Adipocyte (in vitro differentiated cells): ENCODE data around the gene EGFR.

ENCODE experiments used
- DNase-seq: peaks from one replicate; pipeline ENCODE4 v3.0.0-alpha.2; 2015; ENCODE audit warnings: low read depth
- H3K27me3 ChIP-seq: replicated peaks from 2 replicates; pipeline ENCODE4 v1.7.0; 2013; ENCODE audit warnings: mild to moderate bottlenecking, low read length, moderate library complexity; ENCODE audit not compliant: control insufficient read depth, insufficient read depth
- H3K36me3 ChIP-seq: 2 replicates; pipeline ENCODE4 v1.7.0; 2013; ENCODE audit warnings: low read length, mild to moderate bottlenecking, moderate library complexity; ENCODE audit not compliant: control insufficient read depth, insufficient read depth, severe bottlenecking
- H3K4me1 ChIP-seq: 2 replicates; pipeline ENCODE4 v1.7.0; 2013; ENCODE audit warnings: mild to moderate bottlenecking, low read length, moderate library complexity; ENCODE audit not compliant: control insufficient read depth, insufficient read depth
- H3K4me3 ChIP-seq: 2 replicates; pipeline ENCODE4 v1.7.0; 2013; ENCODE audit warnings: mild to moderate bottlenecking, low read length, moderate library complexity
- H3K9ac ChIP-seq: 2 replicates; pipeline ENCODE4 v1.7.0; 2013; ENCODE audit warnings: mild to moderate bottlenecking, low read length, moderate library complexity
- H3K9me3 ChIP-seq: 2 replicates; pipeline ENCODE4 v1.7.0; 2013; ENCODE audit warnings: mild to moderate bottlenecking, low read length, moderate library complexity; ENCODE audit not compliant: control insufficient read depth

The EGFR gene

DNA sequence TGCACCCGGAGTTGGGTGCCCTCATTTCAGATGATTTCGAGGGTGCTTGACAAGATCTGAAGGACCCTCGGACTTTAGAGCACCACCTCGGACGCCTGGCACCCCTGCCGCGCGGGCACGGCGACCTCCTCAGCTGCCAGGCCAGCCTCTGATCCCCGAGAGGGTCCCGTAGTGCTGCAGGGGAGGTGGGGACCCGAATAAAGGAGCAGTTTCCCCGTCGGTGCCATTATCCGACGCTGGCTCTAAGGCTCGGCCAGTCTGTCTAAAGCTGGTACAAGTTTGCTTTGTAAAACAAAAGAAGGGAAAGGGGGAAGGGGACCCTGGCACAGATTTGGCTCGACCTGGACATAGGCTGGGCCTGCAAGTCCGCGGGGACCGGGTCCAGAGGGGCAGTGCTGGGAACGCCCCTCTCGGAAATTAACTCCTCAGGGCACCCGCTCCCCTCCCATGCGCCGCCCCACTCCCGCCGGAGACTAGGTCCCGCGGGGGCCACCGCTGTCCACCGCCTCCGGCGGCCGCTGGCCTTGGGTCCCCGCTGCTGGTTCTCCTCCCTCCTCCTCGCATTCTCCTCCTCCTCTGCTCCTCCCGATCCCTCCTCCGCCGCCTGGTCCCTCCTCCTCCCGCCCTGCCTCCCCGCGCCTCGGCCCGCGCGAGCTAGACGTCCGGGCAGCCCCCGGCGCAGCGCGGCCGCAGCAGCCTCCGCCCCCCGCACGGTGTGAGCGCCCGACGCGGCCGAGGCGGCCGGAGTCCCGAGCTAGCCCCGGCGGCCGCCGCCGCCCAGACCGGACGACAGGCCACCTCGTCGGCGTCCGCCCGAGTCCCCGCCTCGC lies at the start of gene EGFR:
TSS of gene EGFR (plus strand) at position 657 of the 830 bp plus-strand sequence. CDS start 261 bp downstream, outside the sequence.
- peak within 1 kb of the TSS; percentile 91 for H3K9ac ChIP-seq
- no peaks in the 10 kb centered on the region for H3K27me3 ChIP-seq
- peak; percentile 90 for DNase-seq
- peak within 1 kb of the TSS; percentile 88 for H3K4me3 ChIP-seq
- H3K9me3 ChIP-seq: peaks cover 2% of the 10 kb centered on the region
- no peaks in the 10 kb centered on the region for H3K36me3 ChIP-seq
- H3K4me1 ChIP-seq: peaks cover 37% of the 10 kb centered on the region

- no peaks in the 10 kb centered on the region for H3K27me3 ChIP-seq
- H3K4me1 ChIP-seq: no peaks in the 10 kb centered on the region
- DNase-seq: no peak
- H3K36me3 ChIP-seq: no peaks in the 10 kb centered on the region
- no peak overlapping the region for H3K9ac ChIP-seq
- no peak overlapping the region for H3K4me3 ChIP-seq
- H3K9me3 ChIP-seq: peaks cover 19% of the 10 kb centered on the region
Observed at GRCh38 chr7:54969208-54969967, 49.4 kb upstream of the EGFR start.

- H3K4me3 ChIP-seq: no peak overlapping the region
- no peaks in the 10 kb centered on the region for H3K4me1 ChIP-seq
- no peaks in the 10 kb centered on the region for H3K36me3 ChIP-seq
- H3K27me3 ChIP-seq: no peaks in the 10 kb centered on the region
- H3K9ac ChIP-seq: no peak overlapping the region
- DNase-seq: no peak
- H3K9me3 ChIP-seq: peaks cover 19% of the 10 kb centered on the region
Observed at GRCh38 chr7:54972733-54973294, 46.0 kb upstream of the EGFR start.

DNA sequence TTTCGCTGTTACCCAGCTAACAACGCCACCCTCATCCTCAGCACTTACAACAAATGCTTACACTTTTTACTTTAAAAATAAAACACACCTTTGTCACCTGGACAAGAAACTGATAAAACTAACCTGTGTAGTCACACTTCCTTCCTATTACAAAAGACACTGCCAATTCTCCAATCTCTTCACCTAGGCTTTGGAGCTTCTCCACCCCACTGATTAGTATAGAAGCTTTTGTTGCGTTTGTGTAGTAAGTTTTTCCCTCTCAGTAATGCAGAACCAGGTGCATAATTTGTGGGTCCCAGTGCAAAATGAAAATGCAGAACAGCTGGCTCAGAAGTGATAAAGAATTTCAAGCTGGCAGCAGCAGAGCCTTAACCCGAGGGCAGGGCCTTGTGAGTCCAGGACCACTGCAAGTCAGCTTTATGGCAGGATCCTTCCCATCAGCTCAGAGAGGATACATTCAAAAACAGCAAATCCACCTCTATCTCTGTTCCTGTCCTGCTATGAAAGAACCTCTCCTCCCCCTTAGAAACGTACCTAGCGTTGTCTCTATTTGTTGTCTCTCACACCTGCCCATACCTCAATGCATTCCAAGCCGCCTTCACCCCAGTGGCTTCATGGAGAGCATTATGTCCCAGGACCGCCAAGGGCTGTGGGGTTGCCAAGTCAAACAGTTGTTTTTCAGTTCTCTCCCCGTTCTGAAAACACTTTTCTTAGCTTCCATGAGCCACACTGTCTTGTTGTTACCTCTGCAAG lies 40.3 kb upstream of the EGFR start:
- DNase-seq: no peak
- H3K27me3 ChIP-seq: no peaks in the 10 kb centered on the region
- no peaks in the 10 kb centered on the region for H3K4me1 ChIP-seq
- H3K9me3 ChIP-seq: peaks cover under 1% of the 10 kb centered on the region
- H3K4me3 ChIP-seq: no peak overlapping the region
- no peak overlapping the region for H3K9ac ChIP-seq
- no peaks in the 10 kb centered on the region for H3K36me3 ChIP-seq

- Histone ChIP-seq H3K9ac (no peak overlapping the region), H3K9me3 (no peaks in the 10 kb centered on the region), H3K4me1 (peaks cover 6% of the 10 kb centered on the region), H3K36me3 (no peaks in the 10 kb centered on the region), H3K27me3 (no peaks in the 10 kb centered on the region), H3K4me3 (no peak overlapping the region)
- DNase-seq: no peak
Observed at GRCh38 chr7:54980521-54980920, 38.3 kb upstream of the EGFR start.

- no peak for DNase-seq
- H3K9me3 ChIP-seq: no peaks in the 10 kb centered on the region
- no peaks in the 10 kb centered on the region for H3K36me3 ChIP-seq
- no peaks in the 10 kb centered on the region for H3K27me3 ChIP-seq
- H3K4me1 ChIP-seq: peaks cover 10% of the 10 kb centered on the region
- no peak overlapping the region for H3K9ac ChIP-seq
- H3K4me3 ChIP-seq: no peak overlapping the region
Observed at GRCh38 chr7:54981913-54982312, 36.9 kb upstream of the EGFR start.

- H3K9me3 ChIP-seq: no peaks in the 10 kb centered on the region
- H3K36me3 ChIP-seq: no peaks in the 10 kb centered on the region
- no peak overlapping the region for H3K4me3 ChIP-seq
- peaks cover 10% of the 10 kb centered on the region for H3K4me1 ChIP-seq
- H3K27me3 ChIP-seq: no peaks in the 10 kb centered on the region
- peak; percentile 79 for DNase-seq
- no peak overlapping the region for H3K9ac ChIP-seq
Observed at GRCh38 chr7:54985426-54986330, 33.1 kb upstream of the EGFR start.

DNA sequence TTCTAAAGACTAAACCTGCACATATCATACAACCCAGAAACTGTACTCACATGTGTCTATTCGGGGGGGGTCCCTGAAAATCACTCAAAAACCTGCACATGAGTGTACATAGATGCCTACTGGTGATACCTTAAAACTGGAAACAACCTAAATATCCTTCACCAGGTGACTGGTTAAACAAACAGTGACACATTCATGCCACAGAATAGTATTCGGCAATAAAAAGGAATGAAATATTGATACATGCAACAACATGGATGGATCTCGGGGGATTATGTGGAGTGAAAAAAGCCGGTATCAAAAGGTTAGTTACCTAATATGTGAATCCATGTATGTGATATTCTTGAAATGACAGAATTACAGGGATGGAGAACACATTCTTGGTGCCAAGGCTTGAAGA lies 32.1 kb upstream of the EGFR start:
- H3K4me3 ChIP-seq: no peak overlapping the region
- H3K9me3 ChIP-seq: no peaks in the 10 kb centered on the region
- no peaks in the 10 kb centered on the region for H3K27me3 ChIP-seq
- no peaks in the 10 kb centered on the region for H3K36me3 ChIP-seq
- peaks cover 10% of the 10 kb centered on the region for H3K4me1 ChIP-seq
- H3K9ac ChIP-seq: no peak overlapping the region
- no peak for DNase-seq

- Histone ChIP-seq H3K4me3 (no peak overlapping the region), H3K27me3 (no peaks in the 10 kb centered on the region), H3K9ac (no peak overlapping the region), H3K36me3 (no peaks in the 10 kb centered on the region), H3K9me3 (no peaks in the 10 kb centered on the region), H3K4me1 (peaks cover 13% of the 10 kb centered on the region)
- no peak for DNase-seq
Observed at GRCh38 chr7:54987772-54988171, 31.0 kb upstream of the EGFR start.

- Histone ChIP-seq H3K36me3 (no peaks in the 10 kb centered on the region), H3K9me3 (no peaks in the 10 kb centered on the region), H3K27me3 (no peaks in the 10 kb centered on the region), H3K4me3 (no peak overlapping the region), H3K4me1 (peaks cover 21% of the 10 kb centered on the region), H3K9ac (no peak overlapping the region)
- DNase-seq: no peak
Observed at GRCh38 chr7:54988516-54988915, 30.3 kb upstream of the EGFR start.
